H1 (cell line): ENCODE data around the gene FPGS. TPM values are rescaled to one million over a fixed set of nuclear protein-coding genes. Genes with fewer than 3 reads are reported as not detected.

Source experiments
- CHD7 ChIP-seq: fragments of 300-600 bp; sonication (generic); IDR thresholded peaks from 2 replicates; pipeline ENCODE4 v1.7.1; 2012; ENCODE audit warnings: low read length, moderate library complexity, mild to moderate bottlenecking, inconsistent platforms; ENCODE audit not compliant: insufficient replicate concordance
- KDM4A ChIP-seq: IDR thresholded peaks from one replicate; pipeline ENCODE4 v1.7.1; 2012; ENCODE audit warnings: low read depth, mild to moderate bottlenecking, moderate library complexity, low read length, inconsistent platforms; ENCODE audit not compliant: severe bottlenecking
- PHF8 ChIP-seq: fragments of 200-600 bp; sonication (generic); conservative IDR thresholded peaks from 2 replicates; pipeline ENCODE4 v1.7.1; 2012; ENCODE audit warnings: low read depth, mild to moderate bottlenecking, inconsistent platforms, low read length, moderate library complexity
- POLR2A ChIP-seq, 2 experiments: IDR thresholded peaks; 1 replicate in 1 of 2; 2 replicates in 1 of 2; pipeline ENCODE4 v1.6.1; 2011; ENCODE audit warnings: low read depth in 2 of 2, low read length in 2 of 2, mild to moderate bottlenecking in 2 of 2; ENCODE audit errors: control extremely low read depth in 1 of 2
- RAD21 ChIP-seq, 2 experiments: IDR thresholded peaks in 1 of 2; conservative IDR thresholded peaks in 1 of 2; 2 replicates each; pipeline ENCODE4 v1.6.1; 2011; ENCODE audit warnings: low read depth in 2 of 2, low read length in 2 of 2, improper control_type of control experiment in 1 of 2, inconsistent platforms in 1 of 2, mild to moderate bottlenecking in 1 of 2, moderate library complexity in 1 of 2
- RBBP5 ChIP-seq: IDR thresholded peaks from 2 replicates; pipeline ENCODE4 v1.7.1; 2012; ENCODE audit warnings: low read depth, mild to moderate bottlenecking, inconsistent platforms, low read length, moderate library complexity, borderline replicate concordance
- SAP30 ChIP-seq: fragments of 300-600 bp; sonication (generic); IDR thresholded peaks from 2 replicates; pipeline ENCODE4 v1.7.1; 2012; ENCODE audit warnings: low read length, moderate library complexity, mild to moderate bottlenecking, inconsistent platforms; ENCODE audit not compliant: insufficient read depth, insufficient replicate concordance
- SP2 ChIP-seq: IDR thresholded peaks from 2 replicates; pipeline ENCODE4 v1.6.1; 2012; ENCODE audit warnings: mild to moderate bottlenecking, low read length, inconsistent platforms
- TCF12 ChIP-seq: IDR thresholded peaks from 2 replicates; pipeline ENCODE4 v1.6.1; 2011; ENCODE audit warnings: low read depth, mild to moderate bottlenecking, low read length
- polyA plus RNA-seq, 7 experiments: library from polyadenylated mRNA; depleted of rRNA in 3 of 7; stranded (reverse) in 5 of 7; unstranded in 2 of 7; fragments of >200 nt in 5 of 7; fragments of 200-250 nt in 2 of 7; gene quantifications; 1 replicate in 5 of 7; 2 replicates in 1 of 7; 4 replicates in 1 of 7; pipeline versions ENCODE4 v1.2.1 to v1.2.3, GENCODE V29; 2011 to 2013; ENCODE audit warnings: missing spikeins in 2 of 7, mixed read lengths in 2 of 7
- total RNA-seq: library from RNA; stranded (reverse); fragmentation: NEBNext Ultra II Directional; extraction: Animal tissue kit (Norgen Biotek cat#: 25700); gene quantifications from 2 replicates; pipeline ENCODE4 v1.2.1, GENCODE V29; 2021

Gene FPGS
- total and polyA plus RNA-seq, 2 of the 8 experiments (the other 6 are each of a cell fraction or from before 2014, with no cell fraction given), result 62.4 to 83.0 TPM

GRCh38 chr9:127809540-127810377 lies 7.1 kb downstream of the FPGS start (continued):
- TF ChIP-seq PHF8, result no peak
- TF ChIP-seq KDM4A, result no peak
- 0 out of 4 replicates have a peak, but pooled peaks of 1 of the 2 experiments have one; percentile 2 for TF ChIP-seq RAD21 (IDR thresholded peaks at IDR 0.05 in 1 of 2, conservative IDR thresholded peaks at IDR 0.05 in 1 of 2; ENCODE audit: low read depth in 2 of 2, low read length in 2 of 2)
- no peak for TF ChIP-seq CHD7
- TF ChIP-seq RBBP5, result no peak
- no peak for TF ChIP-seq SP2
- TF ChIP-seq SAP30, result no peak
- 0 out of 3 replicates have a peak, but pooled peaks of 1 of the 2 experiments have one; percentile 13 for TF ChIP-seq POLR2A (IDR thresholded peaks at IDR 0.05; ENCODE audit: control extremely low read depth in 1 of 2, low read depth in 2 of 2, low read length in 2 of 2)
- no peak for TF ChIP-seq TCF12
